CD4-positive, alpha-beta T cell (primary cell): Measurements from ENCODE around the gene TEX22. TPM values are rescaled to one million over a fixed set of nuclear protein-coding genes. Genes with fewer than 3 reads are reported as not detected.

Experiments
- ATAC-seq: fragments of 200-7000 bp; cut with Tn5 transposase; one replicate; pipeline ENCODE4 v1.10.0; 2022; ENCODE audit warnings: mild to moderate bottlenecking; ENCODE audit not compliant: poor library complexity
- CTCF ChIA-PET: fragments of 350-600 bp; sonication (Branson Sonifier 250); formaldehyde crosslinking; loops from one replicate; lab custom pipeline; 2021; ENCODE audit warnings: antibody characterized with exemption, inconsistent platforms; lab: Charles Lee
- POLR2A ChIA-PET: fragments of 350-600 bp; sonication (Branson Sonifier 250); formaldehyde crosslinking; loops from one replicate; lab custom pipeline; 2021; ENCODE audit warnings: antibody characterized with exemption, inconsistent platforms; lab: Charles Lee
- DNase-seq, 14 experiments: peaks; one replicate each; pipeline ENCODE4 v3.0.0-alpha.2; 2013 to 2020; ENCODE audit warnings: mixed read lengths in 2 of 14
- H3K27ac ChIP-seq, 2 donors: one replicate each; pipeline versions ENCODE4 v1.5.1 to v1.7.0; 2013; ENCODE audit warnings: low read length in 2 of 2, low read depth in 1 of 2, mild to moderate bottlenecking in 1 of 2
- H3K27me3 ChIP-seq, 2 experiments: 1 replicate in 1 of 2; 2 replicates in 1 of 2; pipeline versions ENCODE4 v1.6.1 to v1.7.0; 2013; ENCODE audit warnings: low read length in 2 of 2, control low read depth in 1 of 2, mild to moderate bottlenecking in 1 of 2, moderate library complexity in 1 of 2; ENCODE audit not compliant: insufficient read depth in 2 of 2, control insufficient read depth in 1 of 2
- H3K36me3 ChIP-seq: one replicate; pipeline ENCODE4 v1.6.1; 2013; ENCODE audit warnings: low read length, control low read depth; ENCODE audit not compliant: insufficient read depth
- H3K4me1 ChIP-seq: one replicate; pipeline ENCODE4 v1.6.1; 2013; ENCODE audit warnings: low read length, control low read depth; ENCODE audit not compliant: insufficient read depth
- H3K4me3 ChIP-seq: one replicate; pipeline ENCODE4 v1.5.1; 2013; ENCODE audit warnings: mild to moderate bottlenecking, low read length, moderate library complexity
- H3K9me3 ChIP-seq, 2 experiments: 1 replicate in 1 of 2; 2 replicates in 1 of 2; pipeline versions ENCODE4 v1.6.1 to v1.7.0; 2013; ENCODE audit warnings: low read length in 2 of 2, mild to moderate bottlenecking in 2 of 2, control low read depth in 1 of 2, moderate library complexity in 1 of 2; ENCODE audit not compliant: control insufficient read depth in 1 of 2, insufficient read depth in 1 of 2
- H3K27ac Mint-ChIP-seq: one replicate; pipeline ENCODE4 v1.8.0; 2020; ENCODE audit warnings: mixed read lengths
- H3K27me3 Mint-ChIP-seq: one replicate; pipeline ENCODE4 v1.8.0; 2021; ENCODE audit warnings: mixed read lengths
- H3K36me3 Mint-ChIP-seq: one replicate; pipeline ENCODE4 v1.8.0; 2021; ENCODE audit warnings: low read depth, mixed read lengths
- H3K4me1 Mint-ChIP-seq: one replicate; pipeline ENCODE4 v1.8.0; 2021; ENCODE audit warnings: low read depth, mixed read lengths
- H3K4me3 Mint-ChIP-seq: one replicate; pipeline ENCODE4 v1.8.0; 2020; ENCODE audit warnings: mild to moderate bottlenecking, mixed read lengths
- H3K9me3 Mint-ChIP-seq: one replicate; pipeline ENCODE4 v1.8.0; 2020; ENCODE audit warnings: mixed read lengths
- intact Hi-C, 2 experiments: fragments of 100-400 bp; cut with DNase I in 1 of 2; cut with micrococcal nuclease in 1 of 2; formaldehyde crosslinking; loops; one replicate each; pipeline versions ENCODE4 v1.15.1 to v1.9.0; 2023 to 2025; cut with DNase I, micrococcal nuclease
- total RNA-seq, 174 experiments: library from RNA in 2 of 174; stranded (reverse) in 2 of 174; gene quantifications; one replicate each; pipeline ENCODE4 v1.2.3 and lab custom pipeline; 2021 to 2026
- TF ChIP-seq, protein P1 (sequence below): fragments of 200-600 bp; IDR thresholded peaks from one replicate; pipeline ENCODE4 v1.8.0; 2022; ENCODE audit warnings: antibody characterized with exemption, mild to moderate bottlenecking

Gene TEX22
- total RNA-seq, 2 experiments from 2014 or later, result 1.3 to 2.8 TPM

DNA sequence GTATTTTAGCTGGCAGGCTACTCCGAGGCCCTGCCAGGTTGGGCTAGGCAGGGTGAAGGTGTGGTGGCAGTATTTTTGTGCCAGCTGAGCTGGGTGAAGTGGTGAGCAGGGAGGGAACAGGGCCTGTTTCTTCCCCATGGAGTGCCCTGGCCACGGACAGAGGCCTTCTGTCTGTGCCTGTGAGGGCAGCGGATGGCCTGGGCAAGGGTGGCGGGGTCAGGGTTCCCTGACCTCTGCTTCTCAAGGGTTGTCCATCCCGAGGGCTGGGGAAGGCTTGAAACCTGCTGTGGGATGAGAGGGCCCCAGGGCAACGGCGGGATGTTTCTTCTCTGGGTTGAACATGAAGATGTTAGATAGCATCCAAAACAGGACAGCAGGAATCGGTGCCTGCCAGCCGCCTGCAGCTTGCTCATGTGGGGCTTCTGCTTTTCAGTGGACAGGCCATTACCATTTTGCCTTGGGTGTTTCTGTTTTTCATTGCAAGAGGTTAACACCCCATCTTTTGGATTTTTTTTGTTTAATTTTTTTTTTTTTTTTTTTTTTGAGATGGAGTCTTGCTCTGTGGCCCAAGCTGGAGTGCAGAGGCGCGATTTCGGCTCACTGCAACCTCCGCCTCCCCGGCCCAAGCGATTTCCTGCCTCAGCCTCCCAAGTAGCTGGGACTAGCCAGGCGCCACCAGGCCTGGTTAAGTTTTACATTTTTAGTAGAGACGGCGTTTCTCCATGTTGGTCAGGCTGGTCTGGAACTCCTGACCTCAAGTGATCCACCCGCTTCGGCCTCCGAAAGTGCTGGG lies 24.6 kb downstream of the TEX22 start:
- no peak for ATAC-seq

DNA sequence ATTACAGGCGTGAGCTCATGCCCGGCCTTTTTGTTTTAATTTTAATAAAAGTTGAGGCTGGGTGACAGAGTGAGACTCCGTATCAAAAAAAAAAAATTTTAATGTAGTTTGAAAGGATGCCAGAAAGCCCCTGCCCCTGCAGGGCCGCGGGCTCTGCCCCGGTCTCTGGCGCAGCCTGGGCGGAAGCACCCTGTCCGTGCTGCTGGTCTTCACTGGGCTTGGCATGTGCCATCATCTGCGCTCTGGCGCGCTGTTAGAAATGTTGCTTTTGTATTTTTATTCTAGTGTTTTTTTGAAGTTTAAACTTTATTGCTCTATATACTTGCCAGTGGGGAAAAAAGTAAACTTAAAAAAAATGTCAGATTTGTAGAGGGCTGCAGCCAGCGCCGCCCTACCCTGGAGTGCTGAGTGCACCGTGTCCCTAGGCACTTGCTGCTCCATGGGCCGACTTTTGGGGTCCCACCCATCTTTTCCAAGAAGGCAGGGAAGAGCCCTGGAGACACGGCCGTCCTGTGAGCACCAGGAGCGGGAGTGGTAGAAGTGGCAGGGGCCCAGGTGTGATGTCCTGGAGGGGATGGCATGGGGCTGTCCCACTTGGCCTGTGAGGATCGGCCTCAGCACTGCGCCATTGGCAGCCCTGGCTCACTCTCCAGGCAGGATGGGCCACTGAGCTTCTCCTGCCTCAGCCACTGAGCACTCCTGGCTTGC lies 25.3 kb downstream of the TEX22 start:
- DNase-seq (no peak), ATAC-seq (no peak)
- Histone ChIP-seq H3K4me3 (no peak overlapping the region), H3K9me3 (peaks cover 0 to 17% of the 10 kb centered on the region in 2 experiments), H3K4me1 (peaks cover 36% of the 10 kb centered on the region), H3K27ac (no peak overlapping the region), H3K27me3 (no peaks in the 10 kb centered on the region), H3K36me3 (peaks cover 13% of the 10 kb centered on the region)
- Mint-ChIP-seq H3K27me3 (no peaks in the 10 kb centered on the region), H3K9me3 (no peaks in the 10 kb centered on the region), H3K36me3 (peaks cover 25% of the 10 kb centered on the region), H3K4me3 (peak overlapping the region; percentile 21), H3K27ac (peak overlapping the region; percentile 40), H3K4me1 (peaks cover 36% of the 10 kb centered on the region)
- ChIA-PET CTCF (interaction anchor here (3.4 kb wide), 1 partner anchor 66 kb away, joined by 8 read pairs; no protein-coding TSS in a partner anchor), POLR2A (no interaction called here)
- TF ChIP-seq, protein P1, sequence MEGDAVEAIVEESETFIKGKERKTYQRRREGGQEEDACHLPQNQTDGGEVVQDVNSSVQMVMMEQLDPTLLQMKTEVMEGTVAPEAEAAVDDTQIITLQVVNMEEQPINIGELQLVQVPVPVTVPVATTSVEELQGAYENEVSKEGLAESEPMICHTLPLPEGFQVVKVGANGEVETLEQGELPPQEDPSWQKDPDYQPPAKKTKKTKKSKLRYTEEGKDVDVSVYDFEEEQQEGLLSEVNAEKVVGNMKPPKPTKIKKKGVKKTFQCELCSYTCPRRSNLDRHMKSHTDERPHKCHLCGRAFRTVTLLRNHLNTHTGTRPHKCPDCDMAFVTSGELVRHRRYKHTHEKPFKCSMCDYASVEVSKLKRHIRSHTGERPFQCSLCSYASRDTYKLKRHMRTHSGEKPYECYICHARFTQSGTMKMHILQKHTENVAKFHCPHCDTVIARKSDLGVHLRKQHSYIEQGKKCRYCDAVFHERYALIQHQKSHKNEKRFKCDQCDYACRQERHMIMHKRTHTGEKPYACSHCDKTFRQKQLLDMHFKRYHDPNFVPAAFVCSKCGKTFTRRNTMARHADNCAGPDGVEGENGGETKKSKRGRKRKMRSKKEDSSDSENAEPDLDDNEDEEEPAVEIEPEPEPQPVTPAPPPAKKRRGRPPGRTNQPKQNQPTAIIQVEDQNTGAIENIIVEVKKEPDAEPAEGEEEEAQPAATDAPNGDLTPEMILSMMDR, result no peak
- intact Hi-C loops, result loop anchor here in 1 of 2 experiments (10.0 kb wide), 1 partner anchor 49 kb away; no protein-coding TSS in a partner anchor

More for the DNA sequence above, 24.6 kb downstream of the TEX22 start:
- CTCF ChIA-PET, result interaction anchor here (3.4 kb wide), 1 partner anchor 67 kb away, joined by 8 read pairs; no protein-coding TSS in a partner anchor
- H3K27ac Mint-ChIP-seq, result peak overlapping the region; percentile 77
- H3K36me3 Mint-ChIP-seq, result peaks cover 18% of the 10 kb centered on the region
- intact Hi-C loops, result loop anchor here in 1 of 2 experiments (10.0 kb wide), 1 partner anchor 48 kb away; no protein-coding TSS in a partner anchor
- no peak for DNase-seq
- Histone ChIP-seq H3K27me3 (no peaks in the 10 kb centered on the region), H3K4me3 (no peak overlapping the region), H3K36me3 (peaks cover 13% of the 10 kb centered on the region), H3K9me3 (peaks cover 0 to 17% of the 10 kb centered on the region in 2 experiments), H3K27ac (peak overlapping the region in 1 of 2 donors; percentile 13), H3K4me1 (peaks cover 37% of the 10 kb centered on the region)
- no peaks in the 10 kb centered on the region for H3K27me3 Mint-ChIP-seq
- POLR2A ChIA-PET, result no interaction called here
- peaks cover 38% of the 10 kb centered on the region for H3K4me1 Mint-ChIP-seq
- TF ChIP-seq, protein P1, result no peak
- H3K9me3 Mint-ChIP-seq, result no peaks in the 10 kb centered on the region
- no peak overlapping the region for H3K4me3 Mint-ChIP-seq

DNA sequence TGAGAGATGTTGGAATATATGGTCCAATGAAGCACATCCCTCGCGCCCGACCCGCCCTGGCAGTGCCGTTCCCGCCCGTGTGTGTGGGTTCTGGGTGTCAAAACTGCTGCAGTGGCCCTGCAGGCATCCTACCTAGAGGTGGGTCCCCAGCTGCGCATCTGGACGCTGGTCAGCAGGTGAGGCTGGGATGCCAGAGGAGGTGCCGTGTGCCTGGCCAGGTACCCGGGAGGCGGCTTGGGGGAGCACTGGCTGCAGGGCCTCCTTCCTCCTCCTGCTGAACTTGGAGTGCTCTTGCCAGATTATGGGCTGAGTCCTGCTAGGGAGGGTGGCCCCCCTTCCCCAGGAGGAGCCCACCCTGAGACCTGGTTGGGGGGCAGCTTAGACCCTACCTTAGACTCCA lies 26.5 kb downstream of the TEX22 start:
- DNase-seq (no peak), ATAC-seq (no peak)
- intact Hi-C loops, result loop anchor here in 1 of 2 experiments (10.0 kb wide), 1 partner anchor 50 kb away; no protein-coding TSS in a partner anchor
- no peak overlapping the region for H3K27ac ChIP-seq
- Mint-ChIP-seq H3K27me3 (no peaks in the 10 kb centered on the region), H3K4me1 (peaks cover 33% of the 10 kb centered on the region), H3K4me3 (no peak overlapping the region), H3K36me3 (peaks cover 30% of the 10 kb centered on the region), H3K27ac (no peak overlapping the region), H3K9me3 (no peaks in the 10 kb centered on the region)
- H3K9me3 ChIP-seq, result peaks cover 0 to 17% of the 10 kb centered on the region in 2 experiments
- peaks cover 13% of the 10 kb centered on the region for H3K36me3 ChIP-seq
- no peak overlapping the region for H3K4me3 ChIP-seq
- no peaks in the 10 kb centered on the region for H3K27me3 ChIP-seq
- ChIA-PET POLR2A (interaction anchor here (1.1 kb wide), 1 partner anchor 21 kb away, joined by 3 read pairs; no protein-coding TSS in a partner anchor), CTCF (interaction anchor here (1.2 kb wide), 1 partner anchor 23 kb away, joined by 3 read pairs; no protein-coding TSS in a partner anchor)
- TF ChIP-seq, protein P1, result no peak
- peaks cover 27% of the 10 kb centered on the region for H3K4me1 ChIP-seq
